HG03354 (cell line): ENCODE data around the gene SLC22A13.
"Not testable (repeated sequence)": the region's sequence is repeated elsewhere in the genome, so short reads cannot be mapped to it uniquely, and the experiment has no call there.

Source experiments
- ATAC-seq: cut with Tn5 transposase; IDR thresholded peaks from one replicate; pipeline ENCODE4 v1.9.1; 2021; ENCODE audit warnings: mild to moderate bottlenecking; ENCODE audit not compliant: unreplicated experiment, poor library complexity, severe bottlenecking

The SLC22A13 gene

GRCh38 chr3:38265604-38266307 is at the start of gene SLC22A13:
Gene SLC22A13 (plus strand): TSS chr3:38265812. CDS start chr3:38265861, 49 bp downstream.
- ATAC-seq: no peak

GRCh38 chr3:38219609-38220197 is 45.9 kb upstream of the SLC22A13 start:
- ATAC-seq: no peak

- ATAC-seq: no peak
Observed at GRCh38 chr3:38221005-38221404, 44.6 kb upstream of the SLC22A13 start.

- ATAC-seq: no peak
Observed at GRCh38 chr3:38222032-38222634, 43.5 kb upstream of the SLC22A13 start.

GRCh38 chr3:38224357-38224756 is 41.3 kb upstream of the SLC22A13 start:
- ATAC-seq: no peak

- ATAC-seq: no peak
Observed at GRCh38 chr3:38226273-38226672, 39.3 kb upstream of the SLC22A13 start.

GRCh38 chr3:38227989-38228388 is 37.6 kb upstream of the SLC22A13 start:
- ATAC-seq: no peak

GRCh38 chr3:38229036-38229435 is 36.6 kb upstream of the SLC22A13 start:
- ATAC-seq: no peak

GRCh38 chr3:38232701-38233100 is 32.9 kb upstream of the SLC22A13 start:
- ATAC-seq: no peak

GRCh38 chr3:38235466-38235865 is 30.1 kb upstream of the SLC22A13 start:
- no peak for ATAC-seq

- no peak for ATAC-seq
Observed at GRCh38 chr3:38238416-38239008, 27.1 kb upstream of the SLC22A13 start.

- ATAC-seq: not testable (repeated sequence)
Observed at GRCh38 chr3:38242812-38243211, 22.8 kb upstream of the SLC22A13 start.

- ATAC-seq: no peak
Observed at GRCh38 chr3:38245930-38246329, 19.7 kb upstream of the SLC22A13 start.

GRCh38 chr3:38247366-38248035 is 18.1 kb upstream of the SLC22A13 start:
- ATAC-seq: no peak

GRCh38 chr3:38250198-38250597 is 15.4 kb upstream of the SLC22A13 start:
- ATAC-seq: no peak

- no peak for ATAC-seq
Observed at GRCh38 chr3:38251197-38251596, 14.4 kb upstream of the SLC22A13 start.

GRCh38 chr3:38253704-38254103 is 11.9 kb upstream of the SLC22A13 start:
- ATAC-seq: no peak

GRCh38 chr3:38254872-38255271 is 10.7 kb upstream of the SLC22A13 start:
- ATAC-seq: no peak

GRCh38 chr3:38255627-38256026 is 10.0 kb upstream of the SLC22A13 start:
- ATAC-seq: no peak

GRCh38 chr3:38257583-38257982 is 8.0 kb upstream of the SLC22A13 start:
- no peak for ATAC-seq
